SK-N-MC (cell line): ENCODE results near the gene RAD23A.

ENCODE experiments used
- EZH2 ChIP-seq: fragments of 200-600 bp; sonication (generic); IDR thresholded peaks from one replicate; pipeline ENCODE4 v1.6.1; 2017; ENCODE audit warnings: antibody characterized with exemption
- POLR2AphosphoS5 ChIP-seq: IDR thresholded peaks from 2 replicates; pipeline ENCODE4 v1.6.1; 2012; ENCODE audit warnings: mild to moderate bottlenecking, low read depth, low read length, borderline replicate concordance

- TF ChIP-seq EZH2 (no peak), POLR2AphosphoS5 (no peak)
Measured at GRCh38 chr19:13003081-13003480, 57.4 kb downstream of the RAD23A start.
